Muscle of arm (tissue), 14 donors: ENCODE measurements around the gene BIRC7. TPM values are rescaled to one million over a fixed set of nuclear protein-coding genes. Genes with fewer than 3 reads are reported as not detected.

Experiments used
- DNase-seq: peaks from one replicate; pipeline ENCODE4 v3.0.0-alpha.2; 2013
- long read RNA-seq, 11 donors: transcript quantifications; one replicate each; lab custom pipeline, GENCODE V29; 2026
- polyA plus RNA-seq, 12 donors: library from polyadenylated mRNA; unstranded; fragments of 120-200 nt; gene quantifications; one replicate each; pipeline ENCODE4 v1.2.1, GENCODE V29; 2013; ENCODE audit not compliant: insufficient read length in 12 of 12

BIRC7 gene, protein sequence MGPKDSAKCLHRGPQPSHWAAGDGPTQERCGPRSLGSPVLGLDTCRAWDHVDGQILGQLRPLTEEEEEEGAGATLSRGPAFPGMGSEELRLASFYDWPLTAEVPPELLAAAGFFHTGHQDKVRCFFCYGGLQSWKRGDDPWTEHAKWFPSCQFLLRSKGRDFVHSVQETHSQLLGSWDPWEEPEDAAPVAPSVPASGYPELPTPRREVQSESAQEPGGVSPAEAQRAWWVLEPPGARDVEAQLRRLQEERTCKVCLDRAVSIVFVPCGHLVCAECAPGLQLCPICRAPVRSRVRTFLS
- polyA plus RNA-seq: under 1 TPM in 6 of 12 donors, not detected in 6; 0.16 to 0.72 (median 0.26) TPM
- long read RNA-seq, donor 1, partial matches to known transcripts: 0 of 1 reads
- long read RNA-seq, donor 1, other reads (novel, unspliced or antisense): 0 of 1 reads
- long read RNA-seq, donor 2, partial matches to known transcripts: 0 of 1 reads
- long read RNA-seq, donor 2, other reads (novel, unspliced or antisense): 0 of 1 reads
- long read RNA-seq, donor 3: 0 reads
- long read RNA-seq, donor 4: 0 reads
- long read RNA-seq, donor 5: 0 reads
- long read RNA-seq, donor 6: 0 reads
- long read RNA-seq, donor 7: 0 reads
- long read RNA-seq, donor 8: 0 reads
- long read RNA-seq, donor 9: 0 reads
- long read RNA-seq, donor 10: 0 reads
- long read RNA-seq, donor 11: 0 reads

DNA sequence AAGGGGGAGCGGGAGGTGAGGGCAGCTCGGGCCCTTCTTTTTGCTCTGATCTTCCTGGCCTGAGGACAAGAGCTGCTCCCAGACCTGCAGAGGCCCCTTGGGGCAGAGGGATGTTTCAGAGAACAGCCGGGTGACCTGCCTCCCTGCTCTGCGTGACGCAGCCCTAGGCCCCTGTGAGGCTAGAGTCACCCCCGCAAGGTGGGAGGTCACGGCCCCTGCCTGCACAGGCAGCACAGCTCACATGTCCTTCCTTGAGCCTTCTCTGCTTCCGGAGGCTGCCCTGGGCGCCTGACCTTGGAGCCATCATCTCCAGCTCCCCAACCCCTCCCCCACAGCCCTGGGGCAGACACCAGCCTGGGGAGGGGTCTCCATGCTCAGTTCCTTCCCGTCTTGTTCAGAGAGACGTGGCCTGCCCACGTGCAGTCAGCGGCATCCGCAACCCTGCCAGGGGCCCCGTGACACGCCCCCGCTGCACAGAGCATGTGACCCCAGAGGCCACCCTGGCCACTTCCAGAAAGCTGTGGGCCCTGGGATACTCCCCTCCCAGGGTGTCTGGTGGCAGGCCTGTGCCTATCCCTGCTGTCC lies at the start of gene BIRC7:
Gene BIRC7, plus strand, starts transcription at position 507 of the 585 bp plus-strand sequence. CDS start 192 bp downstream, outside the sequence.
- no peak for DNase-seq

DNA sequence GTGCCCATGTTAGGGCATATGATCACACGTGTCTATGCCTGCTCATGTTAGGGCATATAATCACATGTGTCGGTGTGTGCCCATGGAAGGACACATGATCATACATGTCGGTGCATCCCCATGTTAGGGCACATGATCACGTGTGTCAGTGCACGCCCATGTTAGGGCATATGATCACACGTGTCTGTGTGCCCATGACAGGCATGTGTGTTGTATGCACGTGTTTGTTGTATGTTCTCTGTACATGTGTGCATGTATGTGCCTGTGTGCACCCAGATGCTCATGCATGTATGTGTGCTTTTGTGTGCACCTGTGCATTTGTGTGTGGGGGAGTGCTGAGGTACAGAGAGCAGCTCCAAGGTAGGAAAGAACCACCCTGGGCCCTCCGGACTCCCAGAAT lies 49.6 kb upstream of the BIRC7 start:
- DNase-seq: no peak

DNA sequence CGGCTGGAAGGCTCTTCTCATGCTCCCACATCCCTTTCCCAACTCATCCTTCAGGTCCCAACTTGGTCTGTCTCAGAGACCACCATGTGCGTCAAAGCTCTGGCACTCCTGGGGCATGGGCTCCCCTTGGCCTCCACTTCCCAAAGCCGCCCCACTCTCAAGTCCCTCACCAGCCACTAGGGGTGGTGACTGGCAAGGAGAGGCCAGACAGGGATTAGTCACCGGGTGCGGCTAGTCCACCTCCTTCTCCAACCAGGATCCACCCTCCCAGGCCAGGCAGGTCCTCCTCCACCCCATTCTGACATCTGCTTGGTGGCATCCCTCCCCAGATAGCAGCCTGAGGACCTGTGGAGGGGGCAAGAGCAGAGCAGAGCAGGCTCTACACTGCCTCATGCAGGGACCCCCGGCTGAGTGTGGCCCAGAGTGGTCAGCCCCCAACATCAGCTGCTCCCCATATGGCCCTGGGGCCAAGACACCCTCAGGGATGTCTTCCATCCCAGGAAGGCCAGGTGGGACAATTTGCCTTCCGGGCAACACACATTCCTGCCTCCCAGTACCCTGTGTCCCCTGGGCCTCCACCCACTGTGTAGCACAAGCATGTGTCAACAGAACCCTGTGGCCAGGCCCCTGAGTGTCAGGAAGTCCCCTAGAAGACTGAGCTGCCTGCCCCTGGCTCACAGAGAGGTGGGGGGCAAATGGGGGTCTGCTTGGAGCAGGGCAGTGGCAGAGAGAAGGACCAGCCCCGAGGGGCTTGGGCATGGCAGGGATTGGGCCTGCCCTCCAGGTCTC lies 49.0 kb upstream of the BIRC7 start:
- no peak for DNase-seq

GRCh38 chr20:63187338-63188158 lies 48.2 kb upstream of the BIRC7 start:
- DNase-seq: no peak

DNA sequence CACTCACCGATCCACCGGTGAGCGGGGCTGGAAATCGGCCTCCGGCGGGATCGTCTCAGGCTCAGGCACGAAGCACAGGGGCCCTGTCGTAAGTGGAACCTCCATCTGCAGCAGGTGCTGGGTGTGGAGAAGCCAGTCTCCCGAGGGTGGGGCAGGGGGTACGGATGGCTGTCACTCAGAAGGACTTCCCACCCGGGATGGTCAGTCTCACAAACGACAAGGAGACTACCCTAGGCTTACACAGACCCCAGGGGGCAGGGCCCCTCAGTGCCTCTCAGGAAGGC lies 47.6 kb upstream of the BIRC7 start:
- DNase-seq: no peak

DNA sequence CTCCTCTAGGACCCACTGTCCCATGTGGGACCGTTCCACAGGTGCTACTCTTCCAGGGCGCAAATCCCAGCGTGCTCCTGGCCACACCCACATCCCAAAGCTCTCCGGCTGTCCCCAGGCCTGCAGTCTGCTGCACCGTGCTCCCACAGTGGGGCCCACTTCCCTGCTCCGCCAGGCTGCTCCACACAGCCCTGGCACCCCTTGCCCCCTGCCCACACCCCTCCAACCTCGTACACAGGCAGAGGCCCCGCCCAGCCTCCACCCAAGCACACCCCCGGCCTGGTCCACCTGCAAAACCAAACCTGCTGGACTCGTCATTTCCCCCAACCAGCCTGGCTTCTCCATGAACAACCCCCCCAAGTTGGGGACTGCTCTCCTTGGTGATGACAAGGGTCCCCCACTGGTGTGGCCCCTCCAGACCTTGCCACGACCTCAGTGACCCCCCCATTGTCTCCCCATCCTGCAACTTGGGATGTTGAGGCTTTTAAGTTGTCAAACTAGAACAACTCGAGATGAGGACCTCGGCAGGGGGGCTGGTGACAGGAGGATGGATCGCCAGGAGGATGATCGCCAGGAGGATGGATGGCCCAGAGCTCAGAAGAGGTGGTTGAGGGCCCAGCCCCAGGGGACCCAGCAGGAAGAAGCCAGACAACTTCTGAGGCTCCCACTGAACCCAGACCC lies 46.9 kb upstream of the BIRC7 start:
- DNase-seq: no peak

DNA sequence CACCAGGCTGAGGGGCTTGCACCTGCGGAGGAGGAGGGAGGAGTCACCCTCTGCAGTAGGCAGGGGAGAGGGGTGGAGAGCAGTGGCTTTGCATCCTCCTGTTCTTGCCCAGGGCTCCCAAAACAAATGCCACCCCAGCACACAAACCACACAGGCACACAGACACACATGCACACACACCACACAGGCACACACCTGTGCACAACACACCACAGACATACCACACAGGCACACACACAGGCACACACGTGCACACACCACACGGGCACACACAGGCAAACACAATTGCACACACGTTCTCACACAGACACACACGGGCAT lies 46.4 kb upstream of the BIRC7 start:
- DNase-seq: no peak

- no peak for DNase-seq
These were observed 45.7 kb upstream of the BIRC7 start for GRCh38 chr20:63189846-63190559.

DNA sequence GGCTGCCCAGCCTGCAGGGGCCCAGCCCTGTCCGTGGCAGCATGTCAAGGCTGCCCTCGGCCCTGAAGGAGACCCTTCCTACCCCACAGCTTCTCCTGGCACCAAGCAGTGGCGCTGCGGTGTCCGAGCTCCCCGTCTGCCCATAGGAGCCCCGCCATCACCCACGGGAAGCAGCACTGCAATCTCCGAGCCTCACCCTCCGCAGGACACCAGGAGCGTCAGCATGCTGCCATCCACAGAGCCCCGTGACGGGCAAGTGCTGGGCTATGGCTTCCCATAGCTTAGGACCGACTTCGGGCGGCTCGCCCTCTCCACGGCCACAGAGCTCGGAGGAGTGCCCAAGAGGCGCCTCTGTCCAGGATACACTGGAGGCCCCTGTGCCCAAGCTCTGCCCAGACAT lies 44.9 kb upstream of the BIRC7 start:
- DNase-seq: no peak

GRCh38 chr20:63191400-63191799 lies 44.3 kb upstream of the BIRC7 start:
- no peak for DNase-seq

GRCh38 chr20:63192721-63193120 lies 43.0 kb upstream of the BIRC7 start:
- DNase-seq: no peak

DNA sequence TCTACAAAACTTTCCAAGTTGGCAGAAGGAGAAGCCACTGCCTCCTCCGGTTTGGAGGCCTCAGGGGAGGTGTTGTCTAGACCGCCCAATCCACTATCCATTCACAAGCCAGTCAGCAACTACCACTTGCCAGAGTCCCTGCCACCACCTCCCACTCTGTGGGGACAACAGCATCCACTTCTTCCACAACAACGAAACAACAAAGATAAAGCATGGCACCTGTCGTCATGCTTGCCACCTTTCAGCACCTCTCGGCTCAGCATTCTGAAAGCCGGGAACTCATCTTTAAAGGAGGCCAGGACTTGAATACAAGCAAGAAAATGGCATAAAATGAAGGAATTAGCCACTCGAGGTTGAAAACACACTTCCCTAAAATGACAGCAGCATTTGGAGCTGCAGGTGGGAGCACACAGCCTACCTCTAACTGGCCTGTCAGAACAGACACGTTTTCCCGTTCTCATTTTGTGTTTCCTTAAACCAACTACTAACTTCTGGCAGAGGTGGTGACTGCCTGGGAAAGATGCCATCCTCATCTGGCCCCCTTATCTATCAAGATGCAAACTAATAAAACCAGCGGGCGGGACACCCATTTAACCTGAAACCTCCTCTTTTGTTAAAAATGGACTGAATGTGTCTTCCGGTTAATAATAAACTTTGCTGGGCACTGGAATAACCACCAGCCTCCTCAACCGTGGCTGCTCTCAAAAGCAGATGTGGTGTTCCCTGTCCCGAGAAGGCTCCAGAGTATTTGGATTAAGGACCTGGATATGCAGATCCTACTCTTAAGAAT lies 41.5 kb upstream of the BIRC7 start:
- no peak for DNase-seq

DNA sequence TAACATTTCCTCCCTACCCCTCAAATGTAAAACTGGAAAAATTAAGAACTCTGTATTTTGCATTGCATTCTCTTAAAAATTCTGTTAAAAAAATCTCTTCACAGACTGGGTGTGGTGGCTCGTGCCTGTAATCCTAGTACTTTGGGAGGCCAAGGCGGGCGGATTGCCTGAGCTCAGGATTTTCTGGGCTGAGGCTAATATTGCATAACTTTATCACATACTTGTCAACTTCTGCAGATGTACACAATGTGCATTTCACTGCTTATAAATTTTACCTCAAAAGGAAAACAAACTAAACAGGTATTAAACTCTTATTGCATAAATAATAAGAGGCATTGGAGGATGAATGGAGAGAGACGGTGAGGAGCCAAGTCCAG lies 40.9 kb upstream of the BIRC7 start:
- DNase-seq: no peak

GRCh38 chr20:63196768-63197470 lies 38.8 kb upstream of the BIRC7 start:
- DNase-seq: no peak

DNA sequence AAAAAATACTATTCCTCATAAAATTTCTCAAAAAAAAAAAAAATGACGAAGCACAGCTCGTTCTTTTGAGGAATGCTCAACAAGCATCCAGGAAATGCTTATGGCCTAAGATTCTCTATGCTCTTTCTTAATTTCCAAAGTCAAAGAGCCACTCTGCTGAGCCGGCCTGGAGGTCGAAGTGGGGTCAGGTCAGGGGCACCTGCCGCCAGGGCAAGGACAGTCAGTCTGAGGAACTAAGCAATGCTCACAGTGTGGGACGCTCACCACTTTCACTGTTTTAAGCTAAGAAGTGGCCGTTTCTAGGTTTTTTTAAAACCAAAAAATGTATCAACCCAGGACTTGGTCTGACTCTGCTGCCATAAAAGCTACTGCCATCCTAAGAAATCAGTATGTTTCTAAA lies 37.1 kb upstream of the BIRC7 start:
- DNase-seq: no peak

- DNase-seq: no peak
These were observed 33.7 kb upstream of the BIRC7 start for GRCh38 chr20:63202021-63202420.

GRCh38 chr20:63202811-63203526 lies 32.7 kb upstream of the BIRC7 start:
- DNase-seq: no peak

DNA sequence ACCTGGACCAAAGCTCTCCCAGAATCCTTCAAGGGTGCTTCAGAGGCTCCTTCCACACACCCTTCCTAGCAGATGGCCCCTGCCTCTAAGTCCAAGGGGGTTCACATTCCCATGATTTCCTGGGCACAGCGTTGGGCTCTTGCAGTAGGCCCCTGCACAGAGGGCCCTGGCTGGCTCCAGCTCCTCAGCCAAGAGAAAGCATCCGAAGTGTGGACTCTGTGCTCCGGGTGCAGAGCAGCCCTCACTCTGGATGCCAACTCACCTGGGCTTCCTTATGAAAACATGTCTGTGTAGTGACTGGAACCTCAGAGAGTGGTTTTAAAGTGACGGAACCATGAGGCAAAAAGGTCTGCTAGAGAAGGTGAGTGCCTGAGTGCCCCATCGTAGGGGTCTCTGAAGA lies 31.3 kb upstream of the BIRC7 start:
- no peak for DNase-seq
